Stomach (tissue), 4 donors: ENCODE data around the gene PRKN.

Source experiments
- POLR2A ChIP-seq, 4 donors: fragments of 450-650 bp; IDR thresholded peaks; one replicate each; pipeline ENCODE4 v1.6.1; 2016; ENCODE audit warnings: antibody characterized with exemption in 4 of 4, control low read depth in 2 of 4, mild to moderate bottlenecking in 1 of 4, moderate library complexity in 1 of 4
- POLR2AphosphoS5 ChIP-seq, 3 donors: sonication (generic); formaldehyde crosslinking; IDR thresholded peaks; one replicate each; pipeline ENCODE4 v1.6.1; 2016; ENCODE audit warnings: antibody characterized with exemption in 3 of 3
- TF ChIP-seq, protein P1 (sequence below), 7 experiments: fragments of 450-650 bp in 4 of 7; fragments of 200-600 bp in 3 of 7; sonication (generic) in 3 of 7; IDR thresholded peaks; one replicate each; pipeline ENCODE4 v1.5.1; 2016 to 2019; ENCODE audit warnings: antibody characterized with exemption in 7 of 7, control low read depth in 2 of 7, mild to moderate bottlenecking in 1 of 7

DNA sequence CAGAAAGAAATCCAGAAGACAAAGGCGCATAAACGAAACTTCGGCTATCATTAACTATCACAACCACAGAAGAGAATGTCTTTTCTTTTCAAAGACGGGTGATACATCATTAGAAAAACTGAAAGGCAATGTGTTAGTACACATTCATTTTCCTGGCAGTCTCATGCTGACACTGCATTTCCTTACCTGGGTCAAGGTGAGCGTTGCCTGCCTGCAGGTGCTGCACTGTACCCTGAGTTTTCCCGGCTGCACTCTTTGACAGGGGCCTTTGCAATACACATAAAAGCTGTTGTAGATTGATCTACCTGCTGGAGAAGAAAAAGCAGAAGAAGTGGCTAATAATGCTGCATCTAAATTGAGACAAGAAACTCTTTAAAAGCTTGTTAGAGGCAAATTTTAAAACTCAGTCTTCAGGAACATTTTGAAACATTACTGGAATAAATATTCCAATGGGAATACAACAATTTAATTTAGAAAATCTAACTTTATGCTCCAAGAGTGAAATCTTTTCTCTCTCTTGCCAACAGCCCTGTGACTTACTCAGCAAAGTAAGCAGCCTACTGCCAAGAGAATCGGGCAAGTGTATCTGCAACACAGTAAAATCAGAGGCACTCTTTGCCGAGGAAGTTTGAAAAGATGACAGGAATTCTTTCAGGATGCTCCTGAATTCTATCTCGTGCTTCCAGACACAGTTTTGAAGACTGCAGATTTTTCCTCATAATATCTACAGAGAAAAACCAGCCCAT lies 526.4 kb downstream of the PRKN start:
- TF ChIP-seq, protein P1, sequence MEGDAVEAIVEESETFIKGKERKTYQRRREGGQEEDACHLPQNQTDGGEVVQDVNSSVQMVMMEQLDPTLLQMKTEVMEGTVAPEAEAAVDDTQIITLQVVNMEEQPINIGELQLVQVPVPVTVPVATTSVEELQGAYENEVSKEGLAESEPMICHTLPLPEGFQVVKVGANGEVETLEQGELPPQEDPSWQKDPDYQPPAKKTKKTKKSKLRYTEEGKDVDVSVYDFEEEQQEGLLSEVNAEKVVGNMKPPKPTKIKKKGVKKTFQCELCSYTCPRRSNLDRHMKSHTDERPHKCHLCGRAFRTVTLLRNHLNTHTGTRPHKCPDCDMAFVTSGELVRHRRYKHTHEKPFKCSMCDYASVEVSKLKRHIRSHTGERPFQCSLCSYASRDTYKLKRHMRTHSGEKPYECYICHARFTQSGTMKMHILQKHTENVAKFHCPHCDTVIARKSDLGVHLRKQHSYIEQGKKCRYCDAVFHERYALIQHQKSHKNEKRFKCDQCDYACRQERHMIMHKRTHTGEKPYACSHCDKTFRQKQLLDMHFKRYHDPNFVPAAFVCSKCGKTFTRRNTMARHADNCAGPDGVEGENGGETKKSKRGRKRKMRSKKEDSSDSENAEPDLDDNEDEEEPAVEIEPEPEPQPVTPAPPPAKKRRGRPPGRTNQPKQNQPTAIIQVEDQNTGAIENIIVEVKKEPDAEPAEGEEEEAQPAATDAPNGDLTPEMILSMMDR (IDR thresholded peaks at IDR 0.05), result no peak
- no peak for TF ChIP-seq POLR2A (IDR thresholded peaks at IDR 0.05)
- no peak for TF ChIP-seq POLR2AphosphoS5 (IDR thresholded peaks at IDR 0.05)
